GM21717 (cell line): Measurements from ENCODE around the gene COL4A4.
A peak's percentile ranks its signal among the peaks of the same experiment; 100 is the strongest.
"Not testable (repeated sequence)": the region's sequence is repeated elsewhere in the genome, so short reads cannot be mapped to it uniquely, and the experiment has no call there.

Experiments
- ATAC-seq: cut with Tn5 transposase; IDR thresholded peaks from one replicate; pipeline ENCODE4 v1.9.1; 2021; ENCODE audit warnings: mild to moderate bottlenecking, moderate library complexity; ENCODE audit not compliant: unreplicated experiment

COL4A4 gene

DNA sequence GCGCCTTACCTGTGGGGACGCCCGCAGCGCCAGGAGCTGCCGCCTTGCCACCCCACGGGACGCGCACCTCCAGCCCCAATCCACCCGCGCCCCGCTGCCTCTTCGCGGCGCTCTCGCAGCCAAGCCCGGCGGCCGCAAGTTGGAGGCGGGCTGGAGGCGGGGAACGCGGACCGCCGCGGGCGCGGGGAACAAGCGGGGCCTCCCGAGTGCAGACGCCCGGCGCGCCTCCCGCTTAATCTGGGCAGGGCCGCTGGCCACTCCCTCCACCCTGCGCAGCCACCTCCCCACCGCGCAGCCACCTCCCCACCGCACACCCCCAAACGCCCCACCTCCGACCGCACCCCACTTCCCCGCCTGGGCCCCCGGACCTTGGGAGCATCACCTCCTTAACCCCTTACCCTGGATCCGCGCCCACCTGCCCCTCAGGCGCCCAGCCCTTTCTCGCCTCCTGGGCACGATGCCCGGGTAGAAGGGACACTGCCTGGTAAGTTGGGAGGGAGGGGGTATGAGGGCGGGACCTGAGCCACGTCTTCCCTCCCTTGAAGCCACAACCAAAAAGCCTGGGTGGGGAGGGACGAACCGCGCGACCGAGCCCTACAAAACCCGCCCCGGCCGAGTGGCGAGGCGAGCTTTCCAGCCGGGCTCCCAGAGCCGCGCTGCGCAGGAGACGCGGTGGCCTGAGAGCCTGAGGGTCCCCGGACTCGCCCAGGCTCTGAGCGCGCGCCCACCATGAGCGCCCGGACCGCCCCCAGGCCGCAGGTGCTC lies at the start of gene COL4A4, which contains the start of gene COL4A3:
TSS of gene COL4A4 (minus strand) at position 208 of the 765 bp plus-strand sequence. CDS start 16,722 bp downstream, outside the sequence.
TSS of gene COL4A3 (plus strand) at position 627 of the 765 bp plus-strand sequence. CDS start at position 730, 103 bp downstream.
- peak; percentile 68 for ATAC-seq

GRCh38 chr2:227207573-227207972 lies 43.6 kb upstream of the COL4A4 start:
- ATAC-seq = no peak

GRCh38 chr2:227206406-227206805 lies 42.4 kb upstream of the COL4A4 start:
- no peak for ATAC-seq

GRCh38 chr2:227205701-227206100 lies 41.7 kb upstream of the COL4A4 start:
- no peak for ATAC-seq

GRCh38 chr2:227204452-227204851 lies 40.4 kb upstream of the COL4A4 start:
- ATAC-seq = no peak

DNA sequence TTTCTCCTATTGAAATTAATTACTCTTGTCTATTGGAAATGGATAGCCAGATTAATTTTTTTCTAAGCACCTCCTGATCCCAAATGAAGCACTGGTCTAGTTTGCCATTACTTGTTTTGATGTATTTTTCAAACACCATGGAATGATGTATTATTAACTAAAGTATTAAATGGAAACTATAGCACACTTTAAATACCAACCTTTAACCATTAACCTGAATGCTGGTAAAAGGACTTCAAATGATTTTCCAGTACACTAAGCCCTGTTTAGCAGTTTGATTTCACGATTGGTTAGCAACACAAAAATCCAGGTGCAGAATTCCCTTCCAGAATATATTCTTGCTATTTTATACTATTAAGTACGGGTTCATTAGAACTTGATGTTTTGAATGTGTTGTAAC lies 37.8 kb upstream of the COL4A4 start:
- no peak for ATAC-seq

GRCh38 chr2:227198866-227199265 lies 34.9 kb upstream of the COL4A4 start:
- no peak for ATAC-seq

DNA sequence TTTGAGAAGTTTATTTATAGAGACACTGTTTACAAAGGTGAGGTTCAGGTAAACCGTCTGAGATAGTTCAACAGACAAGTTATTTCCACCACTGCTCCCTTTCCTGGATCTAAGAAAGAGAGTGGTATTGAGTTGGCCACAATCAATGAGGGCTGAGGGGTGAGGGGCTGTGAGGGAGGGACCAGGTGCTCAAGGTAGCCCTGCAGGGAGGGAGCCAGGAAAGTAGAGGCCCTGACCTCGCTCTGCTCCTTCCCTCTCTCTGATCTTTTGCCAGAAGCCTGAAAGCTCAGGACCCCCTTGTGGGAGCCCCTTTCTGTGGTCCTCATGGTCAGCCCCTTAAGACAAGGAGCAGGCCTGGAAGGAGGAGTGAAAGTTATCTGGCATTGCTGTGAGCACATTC lies 30.2 kb upstream of the COL4A4 start:
- no peak for ATAC-seq

DNA sequence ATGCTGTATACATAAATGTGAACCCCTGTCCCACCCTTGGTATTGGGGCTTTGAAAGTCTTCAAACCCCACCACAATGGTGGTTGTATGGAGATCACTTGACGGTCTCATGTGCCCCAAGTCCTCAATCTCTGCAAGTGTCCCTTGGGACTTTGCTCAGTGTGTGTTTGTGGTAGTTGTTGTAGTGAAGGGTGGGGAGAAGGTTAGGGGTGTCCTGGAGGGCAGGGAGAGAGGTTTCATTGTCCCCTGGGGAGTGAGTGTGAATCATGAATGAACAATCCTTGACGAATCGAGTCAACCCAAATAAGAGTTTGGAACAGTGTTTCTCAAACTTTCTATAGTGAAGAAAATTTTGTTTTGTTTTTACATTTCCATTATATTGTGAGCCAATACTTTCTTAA lies 28.5 kb upstream of the COL4A4 start:
- ATAC-seq = no peak

DNA sequence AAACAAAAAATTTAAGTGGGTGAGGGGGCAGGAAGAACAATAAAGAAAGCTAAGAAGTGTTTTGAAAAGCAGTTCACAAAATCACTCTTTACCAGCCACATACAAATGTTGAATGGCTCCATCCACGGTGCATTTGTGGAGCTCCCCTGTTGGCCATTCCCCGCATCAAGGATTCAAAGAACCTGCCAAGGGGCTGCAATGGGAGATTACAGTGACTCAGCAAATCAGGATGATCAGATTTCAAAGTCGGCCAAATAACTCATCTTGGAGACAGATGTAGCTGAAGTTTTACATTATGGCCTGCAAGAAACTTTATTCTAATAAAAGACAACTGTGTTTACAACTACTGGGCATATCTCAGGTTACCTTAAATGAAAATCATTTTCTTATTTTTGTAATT lies 27.4 kb upstream of the COL4A4 start:
- no peak for ATAC-seq

GRCh38 chr2:227188292-227188691 lies 24.3 kb upstream of the COL4A4 start:
- peak; percentile 75 for ATAC-seq

- no peak for ATAC-seq
Measured at GRCh38 chr2:227186751-227187150, 22.7 kb upstream of the COL4A4 start.

- no peak for ATAC-seq
Measured at GRCh38 chr2:227185615-227186232, 21.7 kb upstream of the COL4A4 start.

- ATAC-seq = no peak
Measured at GRCh38 chr2:227183657-227184367, 19.8 kb upstream of the COL4A4 start.

DNA sequence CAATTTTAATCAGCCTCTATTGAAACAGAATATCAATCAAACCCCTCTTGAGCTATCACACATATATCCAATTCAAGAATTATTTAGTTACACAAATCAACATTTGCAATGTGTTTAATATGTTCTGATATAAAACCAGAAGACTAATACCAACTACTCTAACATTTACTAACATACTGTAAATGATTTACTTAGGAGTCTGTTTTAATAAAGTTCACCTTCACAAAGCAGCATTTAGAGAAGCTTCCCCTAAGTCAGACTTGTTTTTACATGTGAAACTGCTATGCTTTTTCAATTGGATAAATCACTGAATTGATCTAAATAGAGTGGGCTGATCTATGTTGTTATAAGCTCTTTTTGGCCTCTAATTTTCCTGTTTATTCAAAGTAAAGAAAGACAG lies 18.8 kb upstream of the COL4A4 start:
- no peak for ATAC-seq

DNA sequence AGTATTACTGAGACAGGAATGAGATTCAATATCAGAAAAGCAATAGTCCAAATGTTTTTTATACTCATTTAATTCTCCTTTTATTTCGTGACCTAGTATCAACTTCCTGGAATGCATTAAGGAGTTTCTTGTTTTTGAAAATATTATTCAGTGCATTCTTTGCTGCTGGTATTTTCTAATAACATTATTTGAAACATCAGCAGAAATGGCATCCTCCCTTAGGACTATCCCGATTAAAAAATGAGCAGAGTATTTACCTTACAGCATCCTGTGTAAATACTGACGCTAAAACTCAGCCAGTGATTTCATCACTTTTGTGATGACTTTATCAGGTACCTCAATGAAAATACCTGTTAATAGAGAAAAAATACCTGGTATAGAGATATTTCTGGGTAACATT lies 16.8 kb upstream of the COL4A4 start:
- no peak for ATAC-seq

- no peak for ATAC-seq
Measured at GRCh38 chr2:227179988-227180685, 16.1 kb upstream of the COL4A4 start.

GRCh38 chr2:227177592-227178336 lies 13.8 kb upstream of the COL4A4 start:
- ATAC-seq = no peak

GRCh38 chr2:227171779-227172178 lies 7.8 kb upstream of the COL4A4 start:
- ATAC-seq = not testable (repeated sequence)

DNA sequence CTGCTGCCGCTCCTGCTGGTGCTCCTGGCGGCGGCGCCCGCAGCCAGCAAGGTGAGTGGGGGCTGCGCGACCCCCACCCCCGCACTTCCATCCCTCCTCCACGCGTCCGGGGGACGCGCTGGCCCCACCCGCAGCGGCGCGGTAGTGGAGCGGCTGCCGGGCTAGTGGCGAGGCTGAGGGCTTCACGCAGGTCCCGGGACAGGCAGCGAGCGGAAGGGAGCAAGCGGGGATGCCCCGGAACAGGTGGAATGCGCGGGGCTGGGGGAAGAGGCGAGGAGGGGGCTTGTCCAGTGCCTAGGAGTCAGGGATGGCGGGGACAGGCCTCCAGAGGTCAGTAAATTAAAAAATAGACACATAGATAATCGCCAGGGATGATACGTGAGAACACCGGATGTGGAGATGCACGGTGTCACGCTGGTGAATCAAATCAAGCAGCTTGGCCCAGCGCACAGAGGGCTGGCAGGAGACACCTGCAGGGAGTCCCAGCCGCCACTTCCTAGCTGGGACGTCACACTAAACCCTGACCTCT lies 822 bp upstream of the COL4A4 start:
- ATAC-seq = peak; percentile 78
